NCI-H2196 treated with DMSO at 0.1 percent for 48 hours (cell line): ENCODE results near the gene PDGFRB.

Experiments used
- DNase-seq: peaks from one replicate; lab custom pipeline; 2025; ENCODE audit not compliant: unreplicated experiment; lab: John Stamatoyannopoulos, UW

The PDGFRB gene

GRCh38 chr5:150118561-150119229 lies 37.0 kb downstream of the PDGFRB start:
- DNase-seq, result no peak

- no peak for DNase-seq
Observed at GRCh38 chr5:150117945-150118560, 37.6 kb downstream of the PDGFRB start.

GRCh38 chr5:150116667-150117400 lies 38.8 kb downstream of the PDGFRB start:
- no peak for DNase-seq

GRCh38 chr5:150114773-150115408 lies 40.8 kb downstream of the PDGFRB start:
- no peak for DNase-seq

- no peak for DNase-seq
Observed at GRCh38 chr5:150114102-150114641, 41.5 kb downstream of the PDGFRB start.

- no peak for DNase-seq
Observed at GRCh38 chr5:150113047-150113744, 42.4 kb downstream of the PDGFRB start.

GRCh38 chr5:150112201-150113046 lies 43.2 kb downstream of the PDGFRB start:
- no peak for DNase-seq

- no peak for DNase-seq
Observed at GRCh38 chr5:150111122-150111521, 44.5 kb downstream of the PDGFRB start.

- DNase-seq, result no peak
Observed at GRCh38 chr5:150109921-150110320, 45.7 kb downstream of the PDGFRB start.

- DNase-seq, result no peak
Observed at GRCh38 chr5:150108711-150109514, 46.7 kb downstream of the PDGFRB start.

GRCh38 chr5:150107909-150108447 lies 47.7 kb downstream of the PDGFRB start:
- DNase-seq, result no peak

GRCh38 chr5:150106674-150107426 lies 48.8 kb downstream of the PDGFRB start:
- peak; percentile 76 for DNase-seq

- DNase-seq, result no peak
Observed at GRCh38 chr5:150105928-150106615, 49.6 kb downstream of the PDGFRB start.

GRCh38 chr5:150104550-150104870 lies 51.1 kb downstream of the PDGFRB start:
- DNase-seq, result no peak

- no peak for DNase-seq
Observed at GRCh38 chr5:150103678-150104549, 51.7 kb downstream of the PDGFRB start.

GRCh38 chr5:150101023-150101422 lies 54.6 kb downstream of the PDGFRB start:
- DNase-seq, result no peak

- DNase-seq, result no peak
Observed at GRCh38 chr5:150097152-150097551, 58.5 kb downstream of the PDGFRB start.
